ENCODE results near the gene MYO16.

MYO16 gene

DNA sequence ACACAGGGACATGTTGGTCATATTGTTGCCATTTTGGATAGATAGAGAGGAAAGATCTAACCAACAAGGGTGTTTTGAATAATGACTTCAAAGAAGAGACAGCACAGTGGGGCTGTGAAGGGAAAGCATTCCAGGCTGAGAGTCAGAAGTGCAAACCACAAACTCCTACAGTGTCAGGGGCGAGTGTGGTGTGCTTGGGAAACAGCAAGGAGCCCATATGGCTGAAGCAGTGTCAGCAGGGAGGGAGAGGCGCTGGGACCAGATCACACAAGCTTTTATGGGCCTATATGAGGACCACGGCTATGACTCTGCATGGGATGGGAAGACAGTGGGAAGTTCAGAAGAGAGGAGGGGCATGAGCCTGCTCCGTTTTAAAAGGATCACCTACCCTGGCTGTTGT lies 166.4 kb downstream of the MYO16 start:
- DNase-seq (ENCODE audit: low read depth in 2 of 2), result no peak

DNA sequence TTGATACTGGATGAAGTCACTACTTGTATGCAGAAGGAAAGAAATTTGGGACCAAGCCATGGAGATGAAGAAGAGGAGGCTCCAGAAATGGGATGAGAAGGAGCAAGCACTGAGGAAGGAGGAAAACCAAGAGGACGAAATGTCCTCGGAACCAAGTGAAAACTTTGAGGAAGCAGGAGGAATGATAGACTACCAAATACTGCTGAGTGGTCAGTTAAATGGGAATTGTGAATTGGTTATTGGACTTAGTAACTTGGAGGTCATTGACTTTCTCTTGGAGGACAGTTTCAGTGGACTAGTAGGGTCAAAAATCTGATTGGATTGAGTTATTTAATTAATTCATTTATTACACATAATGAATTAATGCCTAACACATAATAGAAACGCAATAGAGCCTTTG lies 167.9 kb downstream of the MYO16 start:
- DNase-seq (ENCODE audit: low read depth in 2 of 2), result no peak

DNA sequence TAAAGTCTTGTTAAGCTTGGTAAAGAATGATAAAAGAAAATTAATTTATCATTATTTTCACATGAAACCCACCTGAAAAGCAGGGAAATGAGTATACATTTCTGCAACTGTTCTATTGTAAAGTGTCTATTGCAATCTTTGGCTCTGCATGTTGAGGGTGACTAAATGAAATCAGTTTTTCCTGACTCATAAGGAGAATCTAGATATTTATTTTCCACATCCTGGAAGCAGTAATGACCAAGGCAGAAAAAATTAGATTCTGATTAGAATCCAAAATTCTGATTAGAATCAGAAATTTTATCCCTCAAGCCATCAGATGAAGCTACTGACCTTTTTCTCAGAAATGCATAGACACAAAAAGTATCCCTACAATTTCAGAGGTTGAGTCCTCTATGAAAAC lies 178.4 kb downstream of the MYO16 start:
- DNase-seq (ENCODE audit: low read depth in 2 of 2), result no peak

DNA sequence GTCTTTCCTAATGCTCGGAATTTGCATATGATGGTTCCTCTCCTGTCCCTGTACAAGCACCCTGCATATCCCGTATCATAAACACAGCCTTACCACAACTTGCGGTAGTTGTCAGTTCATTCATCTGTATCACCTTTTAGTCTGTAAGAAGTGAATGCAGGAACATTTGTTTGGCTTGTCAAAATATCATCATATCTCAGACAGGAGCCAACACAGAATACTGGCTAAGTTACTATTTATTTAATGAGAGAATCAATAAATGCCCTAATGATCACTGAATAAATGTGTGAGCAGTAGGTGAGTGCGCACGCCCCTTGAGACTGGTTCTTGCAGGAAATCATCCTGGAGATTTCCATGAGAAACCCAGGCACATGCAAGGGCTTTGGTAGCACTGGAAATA lies 182.8 kb downstream of the MYO16 start:
- DNase-seq (ENCODE audit: low read depth in 2 of 2), result no peak

DNA sequence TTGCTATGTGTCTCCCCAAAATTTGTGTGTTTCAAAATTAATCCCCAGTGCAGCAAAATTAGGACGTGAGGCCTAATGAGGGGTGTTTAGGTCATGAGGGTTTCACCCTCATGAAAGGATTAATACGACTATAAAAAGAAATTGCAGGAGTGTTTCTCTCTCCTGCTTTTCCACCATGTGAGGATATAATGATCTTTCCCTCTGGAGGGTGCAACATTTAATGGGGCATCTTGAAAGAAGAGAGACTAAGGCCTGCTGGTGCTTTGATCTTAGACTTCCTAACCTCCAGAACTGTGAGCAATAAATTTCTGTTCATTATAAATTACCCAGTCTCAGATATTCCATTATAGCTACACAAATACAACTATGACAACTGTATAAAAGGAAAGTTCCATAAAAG lies 183.2 kb downstream of the MYO16 start:
- no peak for DNase-seq (ENCODE audit: low read depth in 2 of 2)

DNA sequence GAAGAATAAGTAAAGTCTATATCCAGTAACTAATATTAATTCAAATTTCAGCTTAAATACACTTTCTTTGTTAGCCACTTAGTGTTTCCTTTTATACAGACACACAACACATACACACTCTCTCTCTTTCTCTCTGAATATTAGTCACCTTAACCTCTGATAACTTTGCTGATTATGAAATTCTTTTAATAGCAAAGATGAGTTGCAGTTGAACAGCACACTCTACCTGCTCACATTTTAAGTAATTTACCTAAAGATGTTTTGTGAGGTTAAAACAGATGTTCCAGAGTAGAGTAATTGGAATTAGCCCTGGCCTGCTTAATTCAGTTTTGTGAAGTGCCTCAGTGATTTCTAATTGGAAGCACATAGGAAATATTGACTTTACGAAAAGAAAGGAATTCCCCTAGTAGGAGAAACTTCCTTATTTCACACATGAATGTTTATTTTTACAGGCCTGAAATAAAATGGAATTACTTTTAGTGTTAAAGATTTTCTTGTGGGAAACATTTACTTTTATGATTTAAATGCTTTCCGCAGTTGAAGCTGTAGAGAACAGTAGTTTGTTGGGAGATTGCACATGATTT lies 184.3 kb downstream of the MYO16 start:
- DNase-seq (ENCODE audit: low read depth in 2 of 2), result no peak

DNA sequence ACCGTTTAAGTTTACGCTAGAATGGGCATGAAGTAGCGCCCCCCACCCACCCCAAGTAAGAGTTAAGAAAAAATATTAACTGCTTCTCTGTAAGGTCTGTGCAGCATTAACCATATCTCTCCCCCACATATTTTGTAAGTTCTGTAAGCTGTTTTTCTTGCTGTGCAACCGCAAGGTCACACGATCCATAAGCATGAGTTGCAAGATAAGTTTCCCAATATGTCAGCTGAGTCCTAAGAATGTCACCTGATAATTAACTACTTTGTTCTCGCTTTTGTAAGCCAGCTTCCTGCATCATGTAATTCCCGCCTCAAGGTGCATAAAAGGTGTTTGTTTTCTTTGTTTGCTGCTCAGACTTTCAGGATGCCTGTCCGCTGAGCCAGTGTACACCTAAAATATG lies 187.0 kb downstream of the MYO16 start:
- DNase-seq (ENCODE audit: low read depth in 2 of 2), result no peak

DNA sequence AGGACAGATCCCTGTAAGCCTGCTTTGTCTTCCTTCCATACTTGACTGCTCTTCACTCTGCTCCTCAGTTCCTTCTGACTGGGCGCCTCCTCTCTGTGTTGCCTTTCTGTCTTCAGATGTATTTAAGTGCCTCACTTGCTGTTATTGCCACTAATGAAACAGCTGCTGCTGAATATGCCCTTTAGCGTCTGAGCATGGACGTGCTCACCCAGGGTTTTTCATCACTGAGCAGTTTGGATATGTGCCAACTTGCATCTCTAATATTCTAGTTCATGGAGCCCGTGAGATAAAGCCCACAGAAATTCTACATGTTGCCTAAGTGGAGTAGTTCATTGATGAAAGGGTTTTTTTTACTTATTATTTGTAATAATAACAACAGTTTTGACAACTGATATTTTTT lies 198.2 kb downstream of the MYO16 start:
- no peak for DNase-seq (ENCODE audit: low read depth in 2 of 2)

DNA sequence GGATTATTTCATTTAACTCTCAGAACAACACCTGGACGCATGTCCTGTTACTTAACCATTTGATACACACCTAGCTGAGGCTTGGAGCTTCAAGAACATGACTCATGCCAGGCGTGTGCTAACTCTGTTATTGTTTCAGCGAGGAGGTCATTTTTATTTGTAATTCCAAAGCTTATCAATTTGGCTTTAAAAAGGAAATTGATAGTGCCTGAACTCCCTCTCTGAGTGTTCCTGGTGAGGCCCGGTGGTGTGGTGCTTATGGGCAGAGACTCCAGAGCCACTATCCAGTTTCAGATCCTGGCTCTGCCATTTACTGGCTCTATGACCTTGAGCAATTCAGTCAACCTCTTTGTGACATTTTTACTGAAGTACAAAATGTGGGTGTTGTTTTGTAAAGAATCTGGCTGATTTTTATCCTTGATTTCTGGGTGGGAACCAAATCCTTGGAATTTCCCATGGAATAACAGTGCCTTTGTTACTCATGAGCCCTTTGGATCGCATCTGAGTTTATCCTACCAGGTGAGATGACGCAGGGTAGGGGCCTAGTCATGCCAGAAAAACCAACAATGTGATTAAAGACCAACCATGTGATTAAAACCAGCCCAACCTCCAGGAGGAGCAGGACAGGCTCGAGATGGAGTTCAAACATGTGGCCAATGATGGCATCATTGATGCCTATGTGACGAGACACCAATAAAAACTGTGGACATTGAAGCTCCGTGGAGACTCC lies 198.8 kb downstream of the MYO16 start:
- DNase-seq (ENCODE audit: low read depth in 2 of 2), result no peak

DNA sequence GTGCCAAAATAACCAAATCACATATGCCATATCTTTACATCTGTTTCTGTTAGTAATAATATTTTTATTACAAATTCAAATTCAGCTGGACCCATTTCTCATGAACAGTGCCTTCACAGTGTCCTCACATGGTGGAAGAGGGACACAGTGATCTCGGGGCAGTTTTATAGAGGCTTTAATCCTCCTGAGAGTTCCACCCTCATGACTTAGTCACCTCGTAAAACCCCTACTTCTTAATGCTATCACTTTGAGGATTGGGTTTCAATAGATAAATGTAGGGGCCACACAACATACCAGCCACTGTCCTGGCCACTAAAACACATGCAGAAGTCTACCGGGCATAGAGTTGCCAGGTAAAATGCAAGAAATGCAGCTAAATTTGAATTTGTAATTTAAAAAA lies 201.5 kb downstream of the MYO16 start:
- no peak for DNase-seq (ENCODE audit: low read depth in 2 of 2)

DNA sequence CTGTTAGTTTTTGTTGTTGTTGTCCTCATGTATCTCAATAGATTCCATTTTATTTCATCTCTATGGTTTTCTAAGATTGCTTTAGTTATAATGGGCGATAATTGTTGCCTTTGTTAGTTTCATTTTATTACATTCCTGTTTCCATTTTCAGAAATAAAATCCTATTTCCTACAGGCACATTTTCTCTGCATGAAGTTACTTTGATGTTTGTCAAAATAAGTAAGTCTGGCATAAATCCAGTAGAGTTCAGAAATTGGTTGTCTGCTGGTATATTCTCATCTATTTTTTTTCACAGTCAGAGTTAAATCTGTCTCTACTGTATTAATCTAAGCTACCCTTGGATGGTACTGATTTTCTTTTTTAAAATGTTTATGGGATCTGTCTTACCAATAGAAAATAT lies 204.1 kb downstream of the MYO16 start:
- no peak for DNase-seq (ENCODE audit: low read depth in 2 of 2)

DNA sequence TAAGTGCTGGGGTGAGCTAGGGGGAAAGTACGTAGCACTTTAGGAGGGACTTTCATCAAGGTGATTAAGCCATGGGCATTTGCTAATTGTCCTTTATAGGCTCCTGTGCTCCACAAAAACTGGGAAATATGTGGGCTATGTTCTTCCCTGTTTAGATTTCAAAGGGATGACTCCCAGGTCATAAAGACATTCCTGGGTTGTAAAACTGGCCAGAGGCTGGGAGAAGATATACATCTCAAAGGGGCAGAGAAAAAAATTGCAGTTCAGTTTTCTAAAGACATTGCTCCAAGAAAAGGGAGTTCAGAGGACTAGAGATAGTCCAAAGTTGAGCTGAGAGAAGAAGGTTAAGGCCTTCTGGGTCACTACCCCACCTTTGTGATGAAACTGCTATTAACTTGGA lies 204.8 kb downstream of the MYO16 start:
- no peak for DNase-seq (ENCODE audit: low read depth in 2 of 2)

DNA sequence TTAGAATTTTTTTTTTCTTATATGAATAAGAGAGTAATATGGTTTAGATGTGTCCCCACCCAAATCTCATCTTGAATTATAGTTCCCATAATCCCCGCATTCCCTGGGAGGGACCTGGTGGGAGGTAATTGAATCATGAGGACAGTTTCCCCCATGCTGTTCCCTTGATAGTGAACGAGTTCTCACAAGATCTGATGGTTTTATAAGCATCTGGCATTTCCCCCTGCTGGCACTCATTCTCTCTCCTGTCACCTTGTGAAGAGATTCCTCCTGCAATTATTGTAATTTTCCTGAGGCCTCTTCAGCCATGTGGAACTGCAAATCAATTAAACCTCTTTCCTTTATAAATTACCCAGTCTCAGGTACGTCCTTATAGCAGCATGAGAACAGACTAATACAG lies 205.7 kb downstream of the MYO16 start:
- DNase-seq (ENCODE audit: low read depth in 2 of 2), result no peak

DNA sequence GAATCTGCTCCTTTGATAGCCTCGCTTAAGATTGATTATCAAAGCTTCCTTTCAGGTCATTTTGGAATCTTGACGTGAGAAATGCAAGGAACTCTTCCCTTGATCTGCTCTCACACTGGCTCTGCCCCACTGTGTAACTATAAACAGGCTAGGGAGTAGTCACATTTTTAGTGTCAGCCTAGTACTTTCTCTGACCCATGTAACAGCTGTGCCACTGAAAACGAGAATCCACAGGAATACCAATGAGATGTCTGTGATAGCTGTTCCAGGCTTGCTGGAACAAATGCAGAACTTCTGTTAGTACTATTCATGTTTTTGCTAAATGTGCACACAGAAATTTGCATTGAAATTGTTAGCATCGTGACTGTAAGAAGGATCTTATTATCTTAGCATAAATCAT lies 221.3 kb downstream of the MYO16 start:
- no peak for DNase-seq (ENCODE audit: low read depth in 2 of 2)

DNA sequence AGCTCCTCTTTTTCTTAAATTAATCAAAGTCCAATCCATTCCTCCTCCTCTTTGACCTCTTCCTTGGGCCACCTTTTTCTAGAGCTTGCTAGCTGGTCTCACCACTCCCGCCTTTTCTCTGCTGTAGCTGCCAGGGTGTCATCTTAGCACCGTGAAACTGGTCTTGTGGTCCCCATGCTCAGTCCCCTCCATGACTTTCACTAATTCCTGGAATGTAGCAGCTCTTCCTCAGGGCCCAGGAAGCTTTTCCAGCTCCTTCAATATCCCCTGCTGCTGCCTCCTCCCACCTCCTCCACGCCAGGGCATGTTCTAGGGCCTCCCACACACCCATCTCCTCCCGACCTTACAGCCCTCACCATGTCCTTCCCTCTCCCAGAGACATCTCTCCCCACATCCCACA lies 222.2 kb downstream of the MYO16 start:
- no peak for DNase-seq (ENCODE audit: low read depth in 2 of 2)

DNA sequence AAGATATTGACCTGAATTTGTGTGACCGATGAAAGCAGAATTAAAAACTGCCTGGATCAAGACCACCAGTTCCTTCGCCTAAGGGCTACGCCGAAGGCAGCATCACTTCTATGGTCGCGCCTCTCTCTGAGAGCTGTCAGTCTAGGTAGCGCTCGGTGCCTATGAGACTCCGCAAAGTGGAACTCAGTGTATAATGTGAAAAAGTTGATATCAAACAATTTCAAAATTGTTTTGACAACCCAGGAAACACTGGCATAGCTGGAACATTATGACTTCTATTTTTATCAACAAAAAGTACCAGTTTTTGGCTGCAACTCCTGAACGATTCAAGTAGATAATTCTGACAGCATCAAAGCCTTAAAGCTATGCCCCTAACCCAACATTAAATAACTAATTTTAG lies 223.6 kb downstream of the MYO16 start:
- DNase-seq (ENCODE audit: low read depth in 2 of 2), result no peak

DNA sequence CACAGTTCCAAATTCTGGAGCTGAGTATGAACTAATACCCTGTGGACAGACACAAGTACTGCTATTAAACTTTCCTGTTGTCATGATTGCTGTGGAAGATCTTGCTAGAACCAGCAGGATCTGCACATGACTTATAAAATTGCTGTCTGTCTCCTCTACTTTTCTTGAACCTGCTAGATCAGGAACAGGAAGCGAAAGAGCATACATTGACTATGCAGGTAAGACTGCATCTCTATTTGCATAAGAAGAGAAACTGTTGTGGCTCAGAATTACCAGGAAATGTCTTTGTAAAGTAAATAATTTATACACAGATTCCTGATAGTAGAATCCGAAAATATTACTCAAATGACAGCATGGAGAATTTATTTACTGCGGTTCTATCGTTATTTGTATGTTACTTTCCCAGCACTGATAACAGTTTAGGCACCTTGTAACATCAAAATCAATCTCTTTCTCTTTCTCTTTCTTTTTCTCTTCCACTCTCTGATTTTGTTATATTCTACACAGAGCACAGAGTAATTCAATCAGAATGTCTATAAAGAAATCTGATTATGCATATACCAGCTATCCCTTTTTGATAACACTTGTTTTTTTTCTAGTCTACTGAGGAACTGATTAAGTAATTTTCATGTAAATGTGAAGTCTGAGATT lies 226.5 kb downstream of the MYO16 start:
- DNase-seq (ENCODE audit: low read depth in 2 of 2), result no peak

DNA sequence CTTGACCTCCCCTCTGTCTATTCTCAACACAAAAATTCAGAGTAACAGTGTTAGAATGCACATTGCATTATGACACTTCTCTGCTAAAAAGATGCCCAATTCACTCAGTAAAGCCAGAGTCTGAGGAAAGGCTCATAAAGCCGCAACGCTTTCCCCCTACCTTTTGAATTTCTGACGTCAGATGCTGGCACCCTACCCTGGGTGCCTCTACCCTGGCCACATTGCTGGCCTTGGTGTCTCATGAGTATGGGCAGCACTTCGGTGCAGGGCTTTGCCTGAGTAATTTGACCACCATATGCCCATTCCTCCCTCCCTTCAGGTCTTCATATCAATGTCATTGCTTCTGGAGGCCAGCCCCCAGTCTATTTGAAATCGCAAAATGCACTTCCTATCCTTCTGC lies 229.3 kb downstream of the MYO16 start:
- DNase-seq (ENCODE audit: low read depth in 2 of 2), result no peak

DNA sequence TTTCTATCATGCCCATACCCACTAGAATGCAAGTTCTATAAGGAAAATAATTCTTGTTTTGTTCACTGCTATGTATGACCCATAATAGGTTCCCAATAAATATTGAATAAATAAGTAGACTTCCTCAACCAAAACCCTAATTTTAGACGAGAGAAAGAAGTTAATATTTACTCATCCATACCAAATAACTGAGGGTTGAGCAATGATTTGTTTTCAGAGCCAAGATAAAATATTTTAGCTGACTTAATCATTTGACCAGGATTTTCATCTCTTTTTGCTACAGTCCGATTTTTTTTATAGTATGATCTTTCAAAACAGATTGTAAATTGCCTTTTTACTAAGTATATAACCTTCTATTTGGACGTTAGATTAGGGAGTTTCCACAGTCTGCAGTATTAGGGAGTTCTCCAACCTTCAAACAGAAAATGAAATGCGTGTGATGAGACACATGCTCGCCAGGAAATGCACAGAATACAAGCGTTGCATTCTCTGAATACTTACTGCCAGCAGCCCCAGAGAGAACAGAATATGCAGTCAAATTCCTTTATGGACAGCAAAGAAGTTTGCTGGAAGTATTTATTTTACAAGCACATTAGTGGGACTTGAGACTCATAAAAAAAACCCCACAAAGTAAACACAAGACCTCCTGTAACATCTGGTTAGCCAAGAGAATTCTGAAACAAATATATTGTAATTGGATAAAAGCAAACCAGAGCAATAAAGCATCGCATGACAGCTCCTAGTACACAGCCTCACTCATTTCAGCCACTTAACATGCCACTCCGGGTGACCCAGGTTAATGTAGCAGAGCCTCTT lies 230.0 kb downstream of the MYO16 start:
- no peak for DNase-seq (ENCODE audit: low read depth in 2 of 2)

DNA sequence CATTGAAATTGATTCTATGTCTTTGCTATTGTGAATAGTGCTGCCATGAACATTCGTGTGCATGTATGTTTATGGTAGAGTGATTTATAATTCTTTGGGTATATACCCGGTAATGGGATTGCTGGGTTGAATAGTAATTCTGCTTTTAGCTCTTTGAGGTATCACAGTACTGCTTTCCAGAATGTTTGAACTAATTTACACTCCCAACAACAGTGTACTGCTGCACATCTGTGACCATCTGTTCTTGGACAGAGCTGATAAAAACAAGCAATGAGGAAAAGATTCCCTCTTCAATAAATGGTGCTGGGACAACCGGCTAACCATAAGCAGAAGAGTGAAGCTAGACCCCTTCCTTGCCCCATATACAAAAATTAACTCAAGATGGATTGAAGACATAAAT lies 231.0 kb downstream of the MYO16 start:
- no peak for DNase-seq (ENCODE audit: low read depth in 2 of 2)

DNA sequence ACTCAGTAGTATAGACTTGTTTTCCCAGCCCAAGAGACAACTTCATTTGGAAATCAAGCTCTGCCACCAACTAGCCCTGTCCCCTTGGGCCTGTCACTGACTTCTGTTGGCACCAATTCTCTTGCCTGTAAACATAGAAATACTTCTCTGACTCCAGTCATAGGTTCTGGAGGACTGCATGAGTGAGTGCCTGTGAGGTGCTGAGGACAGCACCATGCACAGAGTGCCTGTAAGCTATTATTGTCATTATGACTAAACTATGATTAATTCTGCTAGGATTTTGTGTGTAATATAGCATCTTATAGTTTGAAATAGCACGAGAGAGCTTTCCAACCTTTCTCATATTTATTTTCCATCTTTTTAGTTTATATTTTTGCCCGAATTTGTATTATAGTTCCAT lies 247.9 kb downstream of the MYO16 start:
- DNase-seq (ENCODE audit: low read depth in 2 of 2), result no peak

DNA sequence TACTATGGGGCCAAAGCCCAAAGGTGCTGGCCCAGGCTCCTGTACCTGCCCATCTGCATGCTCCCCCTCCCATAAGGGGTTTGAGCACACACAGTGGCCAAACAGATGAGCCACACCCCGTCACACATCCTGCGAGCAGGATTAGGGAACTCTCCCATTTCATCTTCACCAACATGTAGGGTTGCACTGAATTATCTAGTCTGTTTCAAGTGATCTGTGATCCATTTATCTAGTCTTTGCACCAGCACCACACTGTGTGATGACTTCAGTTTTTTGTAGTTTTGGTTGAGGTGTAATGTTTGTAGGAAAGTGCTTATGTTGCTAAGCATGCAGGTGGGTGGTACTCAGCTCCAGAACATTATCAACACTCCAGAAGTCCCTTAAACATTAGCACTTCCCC lies 249.3 kb downstream of the MYO16 start:
- no peak for DNase-seq (ENCODE audit: low read depth in 2 of 2)
